NAMALWA (cell line): ENCODE data around the gene BTF3L4.
"Not testable (repeated sequence)": the region's sequence is repeated elsewhere in the genome, so short reads cannot be mapped to it uniquely, and the experiment has no call there.

Experiments
- DNase-seq: peaks from one replicate; pipeline ENCODE4 v3.0.0-alpha.2; 2015; ENCODE audit warnings: low spot score

BTF3L4 gene

DNA sequence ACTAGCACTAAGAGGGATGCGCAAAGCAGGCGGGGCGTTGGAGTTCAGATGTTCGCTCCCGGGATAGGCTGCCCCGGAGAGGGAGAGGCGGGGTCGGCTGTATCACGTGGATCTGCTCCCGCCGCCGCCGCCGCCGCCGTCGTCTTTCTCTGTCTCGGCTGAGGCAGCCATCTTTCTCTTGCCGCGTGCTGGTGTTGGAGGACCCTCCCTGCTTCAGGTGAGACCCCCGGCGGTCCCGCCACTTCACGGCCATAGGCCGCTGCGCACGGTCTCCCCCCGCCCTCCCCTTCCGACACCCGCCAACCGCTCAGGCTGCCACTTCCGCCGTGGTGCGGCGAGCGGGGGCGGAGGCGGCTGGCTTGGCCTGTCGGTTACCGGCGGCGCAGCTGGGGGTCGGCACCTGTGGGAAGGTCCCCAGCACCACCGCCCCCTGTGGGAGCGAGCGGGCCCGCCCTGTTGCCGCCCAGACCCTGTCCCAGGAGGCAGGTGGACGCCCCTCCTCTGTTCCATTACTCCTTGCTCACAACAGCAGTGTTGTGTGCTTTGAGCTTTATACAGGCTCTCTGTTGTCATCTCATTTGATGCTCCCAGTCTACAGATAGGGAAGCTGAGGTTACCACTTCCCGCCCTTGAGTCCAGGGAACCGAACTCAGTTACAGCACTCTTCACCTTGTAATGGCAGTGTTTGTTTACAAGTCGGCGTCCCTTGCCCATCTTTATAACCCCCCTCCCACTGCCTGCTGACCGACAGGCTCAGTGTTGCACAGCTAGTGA, at the start of gene BTF3L4:
Gene BTF3L4, plus strand, starts transcription at position 133 of the 774 bp plus-strand sequence. CDS start 3,553 bp downstream, outside the sequence.
- peak; percentile 96 for DNase-seq

- DNase-seq = no peak
Observed at GRCh38 chr1:52007215-52008002, 48.7 kb upstream of the BTF3L4 start.

DNA sequence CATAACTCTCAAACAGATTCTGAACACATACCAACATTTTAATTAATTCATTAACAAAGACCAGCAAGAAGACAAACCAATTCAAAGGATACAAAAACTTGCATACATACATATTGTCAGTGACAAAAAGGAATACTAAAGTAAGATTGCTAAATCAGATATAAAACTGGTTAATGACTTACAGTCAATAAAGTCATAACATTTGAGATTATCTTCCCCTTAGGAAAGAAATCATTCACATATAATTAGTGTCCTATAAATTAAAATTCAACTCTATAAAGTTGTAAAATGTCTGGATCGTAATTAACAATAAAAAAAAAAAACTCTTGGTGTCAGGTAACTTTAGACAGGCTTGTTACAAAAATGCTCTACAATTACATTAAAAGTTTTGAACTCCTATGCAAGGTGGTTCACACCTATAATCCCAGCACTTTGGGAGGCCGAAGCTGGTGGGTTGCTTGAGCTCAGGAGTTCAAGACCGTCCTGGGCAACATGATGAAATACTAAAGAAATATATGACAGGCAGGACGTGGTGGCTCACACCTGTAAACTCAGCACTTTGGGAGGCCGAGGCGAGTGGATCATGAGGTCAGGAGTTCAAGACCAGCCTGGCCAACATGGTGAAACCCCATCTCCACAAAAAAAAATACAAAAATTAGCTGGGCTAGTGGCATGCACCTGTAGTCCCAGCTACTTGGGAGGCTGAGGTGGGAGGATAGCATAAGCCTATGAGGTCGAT, 47.9 kb upstream of the BTF3L4 start:
- DNase-seq = no peak

DNA sequence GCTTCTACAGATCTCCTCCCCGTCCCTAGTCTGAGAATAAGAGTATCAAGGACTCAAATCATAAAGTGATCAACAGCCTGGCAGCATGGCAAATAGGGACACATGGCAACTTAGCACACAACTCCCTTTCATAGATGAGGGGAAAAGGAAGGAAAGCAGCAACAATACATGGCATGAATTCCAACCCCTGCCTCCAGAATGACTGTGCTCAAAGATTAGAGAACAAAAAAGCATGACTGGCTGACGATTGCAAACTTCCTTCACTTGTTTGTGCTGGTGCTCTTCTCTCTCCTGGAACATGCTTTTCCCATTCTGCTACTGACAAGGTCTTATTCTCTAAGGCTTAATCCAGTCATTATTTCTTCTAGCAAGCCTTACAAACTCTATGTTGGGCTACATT, 34.0 kb upstream of the BTF3L4 start:
- DNase-seq = no peak

DNA sequence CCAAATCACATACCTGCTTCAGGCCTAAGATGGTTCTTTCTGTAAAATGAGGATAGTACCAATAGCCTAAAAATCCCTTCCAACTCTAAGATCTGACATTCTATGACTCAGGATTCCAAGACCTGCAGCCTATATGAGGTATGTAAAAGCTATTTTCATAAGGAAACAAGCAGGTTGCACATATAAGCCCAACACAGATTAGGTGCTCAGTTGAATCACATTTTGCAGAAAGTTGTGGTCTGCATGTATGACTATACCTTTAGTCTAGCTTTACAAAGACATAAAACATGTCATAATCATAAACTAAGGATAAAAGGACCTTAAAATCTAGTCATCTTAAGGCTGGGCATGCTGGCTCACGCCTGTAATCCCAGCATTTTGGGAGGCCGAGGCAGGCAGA, 29.8 kb upstream of the BTF3L4 start:
- DNase-seq = no peak

DNA sequence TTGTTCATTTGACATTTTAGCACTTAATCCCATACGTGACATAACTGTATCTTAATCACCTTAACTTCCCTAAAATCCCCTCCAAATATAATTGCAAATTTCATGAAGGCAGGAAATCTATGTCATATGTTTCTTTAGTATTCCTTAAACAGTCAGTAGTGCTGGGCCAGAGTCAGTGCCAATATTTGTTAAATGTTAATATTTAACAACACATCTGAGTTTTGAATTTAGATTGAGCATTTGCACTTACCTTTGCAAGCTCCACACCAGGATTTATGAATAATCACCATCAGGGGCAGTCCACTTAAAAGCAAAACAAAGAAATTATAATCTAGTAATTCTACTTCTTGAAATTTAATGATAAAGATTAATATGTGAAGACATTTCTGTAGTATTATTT, 27.8 kb upstream of the BTF3L4 start:
- no peak for DNase-seq

GRCh38 chr1:52028839-52029238, 27.3 kb upstream of the BTF3L4 start:
- not testable (repeated sequence) for DNase-seq

GRCh38 chr1:52032124-52032784, 23.8 kb upstream of the BTF3L4 start:
- no peak for DNase-seq

- DNase-seq = peak; percentile 46
Observed at GRCh38 chr1:52032785-52033131, 23.3 kb upstream of the BTF3L4 start.

DNA sequence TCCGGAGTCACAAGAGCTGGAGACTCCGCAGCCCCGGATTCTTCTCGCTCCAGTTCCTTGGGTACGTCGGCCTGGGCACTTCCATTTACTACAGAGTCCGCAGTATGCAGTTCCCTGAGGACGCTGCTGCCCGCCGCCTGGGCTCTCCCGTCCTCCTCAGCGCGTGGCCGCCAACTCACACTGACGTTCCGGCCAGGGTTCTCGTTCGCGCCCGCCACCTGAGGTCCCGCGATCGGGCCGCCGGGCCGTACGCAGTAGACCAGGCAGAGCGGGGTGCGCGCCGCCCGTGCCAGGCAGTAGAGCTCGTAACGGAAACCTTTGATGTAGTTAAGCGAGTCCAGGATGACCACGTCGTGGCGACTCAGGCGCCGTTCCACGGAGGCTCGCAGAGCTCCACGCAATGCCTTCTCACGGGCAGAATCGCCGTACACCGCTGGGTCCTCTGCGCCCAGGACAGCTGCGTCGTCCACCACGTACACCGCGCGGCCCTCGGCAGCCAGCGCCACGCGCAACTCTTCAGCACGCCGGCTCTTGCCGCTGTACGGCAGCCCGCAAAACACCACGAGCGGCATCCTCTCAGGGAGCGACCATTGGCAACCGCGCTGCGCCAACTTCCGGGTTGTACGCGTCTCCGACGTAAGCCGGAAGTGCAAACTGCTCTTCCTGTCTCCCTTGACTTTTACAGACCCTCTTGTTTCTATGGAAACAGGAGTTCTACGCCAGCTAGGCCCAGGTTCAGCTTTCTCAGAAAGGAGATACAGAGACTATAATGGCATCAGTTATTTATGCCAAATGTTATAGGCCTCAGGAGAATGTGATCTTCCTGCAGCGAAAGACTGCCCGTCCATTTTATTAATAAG, 22.7 kb upstream of the BTF3L4 start, which contains the start of gene KTI12:
Gene KTI12, minus strand, starts transcription at position 621 of the 860 bp plus-strand sequence. Its CDS starts 49 bp downstream, at position 572.
- DNase-seq = peak; percentile 96

DNA sequence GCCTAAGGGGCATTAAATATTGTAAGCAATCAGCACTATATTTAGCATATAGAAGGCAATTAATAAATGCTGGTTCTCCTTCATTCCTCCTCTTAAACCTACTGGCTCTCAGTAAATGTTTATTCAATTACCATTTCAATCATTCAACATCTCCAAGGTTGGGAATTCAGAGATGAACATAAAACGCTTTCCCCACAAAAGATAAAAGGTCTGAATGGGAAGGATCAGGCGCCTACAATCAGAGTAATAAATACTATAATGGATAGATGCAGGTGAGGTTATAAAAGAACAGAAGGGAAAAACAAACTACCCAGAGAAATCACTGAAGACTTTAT, 22.1 kb upstream of the BTF3L4 start:
- no peak for DNase-seq

DNA sequence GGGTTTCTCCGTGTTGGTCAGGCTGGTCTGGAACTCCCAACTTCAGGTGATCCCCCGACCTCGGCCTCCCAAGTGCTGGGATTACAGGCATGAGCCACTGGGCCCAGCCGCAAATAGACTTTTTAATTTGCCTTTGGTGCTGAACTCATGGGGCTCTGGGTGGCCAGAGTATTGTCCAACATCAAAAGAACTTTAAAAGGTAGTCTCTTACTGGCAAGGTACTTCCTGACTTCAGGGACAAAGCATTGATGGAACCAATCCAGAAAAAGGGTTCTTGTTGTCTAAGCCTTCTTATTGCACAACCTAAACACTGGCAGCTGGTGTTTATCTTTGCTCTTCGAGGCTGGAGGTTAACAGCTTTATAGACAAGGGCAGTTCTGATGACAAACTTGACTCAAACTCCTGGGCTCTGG, 18.7 kb upstream of the BTF3L4 start:
- no peak for DNase-seq

DNA sequence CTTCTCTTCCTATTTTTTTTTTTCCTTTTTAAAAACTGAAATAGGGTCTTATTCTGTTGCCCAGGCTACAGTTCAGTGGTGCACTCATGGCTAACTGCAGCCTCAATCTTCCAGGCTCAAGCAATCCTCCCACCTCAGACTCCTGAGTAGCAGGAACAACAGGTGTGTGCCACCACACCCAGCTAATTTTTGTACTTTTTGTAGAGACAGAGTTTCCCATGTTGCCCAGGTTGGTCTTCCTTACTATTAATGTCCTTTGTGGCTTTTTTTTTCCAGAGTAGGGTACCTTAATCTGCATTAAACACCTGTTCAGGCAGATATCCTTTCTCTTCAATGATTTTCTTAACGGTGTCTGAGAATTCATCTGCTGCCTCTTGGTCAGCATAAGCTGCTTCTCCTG, 18.2 kb upstream of the BTF3L4 start:
- DNase-seq = no peak

DNA sequence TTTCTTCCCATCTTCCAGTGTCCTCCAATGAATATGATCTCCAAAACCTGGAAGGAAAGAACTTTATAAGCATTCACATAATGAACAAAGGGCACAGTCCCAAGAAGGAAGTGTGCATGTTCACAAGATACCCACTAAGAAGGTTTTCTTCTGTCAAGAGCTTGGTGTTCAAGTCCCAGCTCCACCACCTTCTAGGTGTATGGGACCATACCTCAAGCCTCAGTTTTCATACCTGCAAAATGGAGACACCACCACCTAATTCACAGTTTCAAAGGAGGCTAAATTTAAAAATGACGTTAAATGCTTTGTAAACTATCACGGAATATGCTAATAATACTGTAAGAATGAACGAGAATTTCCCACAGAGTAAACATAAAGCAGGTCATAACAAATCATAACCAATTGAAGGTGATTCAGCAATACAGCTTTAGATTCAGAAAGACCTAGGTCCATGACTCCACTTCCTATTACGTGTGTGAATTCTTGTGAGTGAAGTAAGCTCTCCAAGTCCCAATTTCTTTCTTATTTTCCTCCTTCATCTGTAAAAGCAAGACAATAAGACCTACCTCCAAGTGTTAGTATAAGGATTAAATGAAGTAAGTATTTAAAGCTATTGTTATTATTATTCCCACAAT, 14.4 kb upstream of the BTF3L4 start:
- no peak for DNase-seq

DNA sequence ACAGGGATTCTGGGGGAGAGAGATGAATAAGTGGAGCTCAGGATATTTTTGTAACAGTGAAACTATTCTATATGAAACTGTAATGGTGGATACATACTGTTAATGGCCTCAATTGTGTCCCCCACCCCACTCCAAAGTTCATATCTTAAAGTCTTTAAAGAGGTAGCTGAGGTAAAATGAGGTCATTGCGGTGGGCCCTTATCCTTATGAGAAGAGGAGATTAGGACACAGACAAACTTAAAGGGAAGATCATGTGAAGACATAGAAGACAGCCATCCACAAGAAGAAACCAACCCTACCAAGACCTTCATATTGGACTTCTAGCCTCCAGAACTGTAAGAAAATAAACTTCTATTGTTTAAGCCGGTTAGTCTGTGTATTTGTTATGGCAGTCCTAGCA, 10.9 kb upstream of the BTF3L4 start:
- no peak for DNase-seq

DNA sequence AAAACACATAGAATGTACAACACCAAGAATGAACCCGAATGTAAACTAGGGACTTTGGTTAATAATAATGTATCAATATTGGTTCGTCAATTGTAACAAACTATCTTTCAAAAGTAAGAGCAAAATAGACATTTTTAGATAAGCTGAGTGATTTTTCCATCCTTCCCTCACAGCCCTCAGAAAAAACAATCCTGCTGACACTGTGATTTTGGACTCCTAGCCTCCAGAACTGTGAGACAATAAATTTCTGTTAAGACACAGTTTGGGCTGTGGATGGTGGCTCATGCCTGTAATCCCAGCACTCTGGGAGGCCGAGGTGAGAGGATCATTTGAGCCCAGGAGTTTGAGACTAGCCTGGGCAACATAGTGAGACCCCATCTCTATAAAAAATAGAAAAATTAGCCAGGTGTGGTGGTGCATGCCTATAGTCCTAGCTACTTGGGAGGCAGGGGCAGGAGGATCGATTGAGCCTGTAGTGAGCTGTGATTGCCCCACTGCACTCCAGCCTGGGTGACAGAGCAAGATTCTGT, 10.4 kb upstream of the BTF3L4 start:
- not testable (repeated sequence) for DNase-seq

DNA sequence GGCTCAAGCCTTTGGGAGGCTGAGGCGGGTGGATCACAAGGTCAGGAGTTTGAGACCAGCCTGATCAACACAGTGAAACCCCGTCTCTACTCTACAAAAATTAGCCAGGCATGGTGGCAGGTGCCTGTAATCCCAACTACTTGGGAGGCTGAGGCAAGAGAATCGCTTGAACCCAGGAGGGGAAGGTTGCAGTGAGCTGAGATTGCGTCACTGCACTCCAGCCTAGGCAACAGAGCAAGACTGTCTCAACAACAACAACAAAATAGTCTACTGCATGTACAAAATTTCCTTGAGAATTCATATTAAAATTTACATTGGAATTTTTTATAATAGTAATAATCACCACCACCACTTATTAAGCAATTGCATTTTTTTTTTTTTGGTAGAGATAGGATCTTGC, 6.8 kb upstream of the BTF3L4 start:
- DNase-seq = not testable (repeated sequence)

GRCh38 chr1:52053862-52054261, 2.2 kb upstream of the BTF3L4 start:
- no peak for DNase-seq

DNA sequence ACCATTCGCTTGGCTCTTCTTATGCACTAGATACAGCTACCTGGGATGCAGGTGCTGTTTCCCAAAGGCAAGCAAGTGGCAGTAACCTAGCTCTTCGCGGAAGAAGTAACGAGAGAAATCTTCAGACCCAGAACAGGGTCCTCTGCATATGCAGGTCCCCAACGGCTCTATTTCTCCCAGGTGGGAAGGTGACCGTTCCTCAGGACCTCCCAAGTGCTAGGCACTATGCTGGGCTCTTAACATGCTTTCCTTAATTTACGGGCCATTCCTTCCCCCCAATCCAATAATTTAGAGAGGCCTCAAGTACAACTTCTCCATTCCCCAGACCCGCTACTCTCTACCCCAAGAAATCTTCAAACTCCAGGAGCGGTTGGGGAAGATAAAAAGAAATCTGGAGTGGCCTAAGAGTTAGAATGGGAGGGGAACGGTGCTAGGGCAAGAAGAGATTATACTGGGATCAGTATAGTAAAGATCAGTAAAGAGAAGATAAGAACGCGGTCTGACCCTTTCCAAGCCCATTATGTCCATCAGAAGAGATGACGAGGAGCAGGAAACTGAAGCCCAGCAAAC, 1.5 kb upstream of the BTF3L4 start:
- DNase-seq = peak; percentile 22
